ENCODE data around the gene AHRR. TPM values are rescaled to one million over a fixed set of nuclear protein-coding genes. Genes with fewer than 3 reads are reported as not detected.

AHRR gene
- total RNA-seq, 2 experiments from 2014 or later: 2.2 to 3.4 TPM

DNA sequence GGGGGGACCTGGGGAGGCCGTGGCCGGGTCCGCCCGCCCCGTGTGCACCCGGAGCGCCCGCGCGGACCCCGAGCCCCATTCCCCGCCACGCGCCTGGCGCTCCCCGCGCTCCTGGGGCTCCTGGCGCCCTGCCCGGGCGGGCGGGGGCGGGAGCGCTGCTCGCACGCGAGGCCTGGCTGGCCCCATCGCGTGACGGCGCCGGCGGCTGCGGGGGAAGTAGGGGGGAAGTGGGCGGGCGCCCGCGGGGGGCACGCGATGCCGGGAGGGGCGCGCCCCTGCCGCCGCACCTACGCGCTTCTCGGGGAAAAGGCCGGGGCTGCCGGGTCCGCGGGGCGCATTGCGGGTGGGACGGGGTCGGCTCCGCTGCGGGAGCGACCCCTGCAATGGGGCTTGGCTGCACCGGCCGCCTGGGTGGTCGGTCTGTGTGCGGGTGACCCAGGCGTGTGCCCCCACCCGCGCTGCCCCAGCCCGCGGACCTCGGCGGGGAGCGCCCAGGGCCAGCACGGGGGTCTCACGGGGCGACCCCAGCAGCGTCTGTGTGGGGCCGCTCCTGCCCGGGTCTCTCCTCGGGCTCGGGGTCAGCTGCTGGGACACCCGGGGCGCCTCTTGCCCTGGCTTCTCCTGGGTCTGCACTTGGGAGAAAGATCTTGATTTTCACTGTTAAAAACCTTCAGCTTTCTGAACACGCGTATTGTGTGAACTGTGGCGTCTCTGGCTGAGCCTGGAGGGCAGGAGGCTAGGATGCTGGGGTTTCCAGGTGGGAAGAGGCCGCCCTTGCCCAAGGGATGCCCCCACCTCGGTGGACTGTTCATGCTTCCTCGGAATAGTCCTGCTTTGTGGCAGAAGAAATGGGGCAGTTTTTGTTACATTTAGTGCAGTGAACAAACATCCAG is 52.4 kb downstream of the AHRR start:
- no peak overlapping the region; the same call in 1 of the 2 replicates for H3K4me2 ChIP-seq (ENCODE audit: low read length)

DNA sequence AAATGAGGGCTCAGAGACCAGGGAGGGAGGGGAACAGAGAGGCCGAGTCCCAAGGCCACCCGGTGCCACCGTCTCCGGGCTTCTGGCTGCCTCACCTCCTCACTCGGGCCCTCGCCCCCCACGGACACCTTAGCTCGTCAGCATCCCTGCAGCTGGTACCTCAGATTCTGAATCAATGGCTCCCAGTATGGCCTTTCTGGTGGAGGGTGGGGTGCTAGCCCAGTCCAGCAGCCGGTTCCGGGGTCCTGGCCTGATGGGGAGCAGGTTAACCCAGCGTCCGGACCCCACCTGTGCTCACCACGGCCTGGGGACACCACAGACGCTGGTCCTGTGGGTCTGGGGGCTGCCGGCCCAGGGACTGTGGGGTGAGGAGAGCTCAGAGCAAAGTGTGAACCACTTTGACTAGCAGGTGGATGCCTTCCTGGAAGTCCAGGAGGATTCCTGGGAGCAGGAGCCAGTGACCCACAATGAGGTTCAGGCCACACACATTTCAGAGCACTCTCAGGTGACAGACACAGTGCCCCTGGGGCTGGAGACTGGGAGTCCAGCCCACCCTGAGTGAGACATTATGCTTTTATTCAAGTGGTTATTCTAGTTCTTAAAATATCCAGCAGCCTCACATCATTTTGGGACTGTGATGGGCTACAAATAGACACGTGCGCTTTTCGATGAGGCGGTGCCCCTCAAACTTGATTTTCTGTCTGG is 53.3 kb downstream of the AHRR start:
- no peaks in the 10 kb centered on the region for H3K36me3 ChIP-seq (ENCODE audit: insufficient read depth, low read length)
- ChIA-PET CTCF (ENCODE audit: unreplicated experiment) (no interaction called here), POLR2A (no interaction called here)
- no peaks in the 10 kb centered on the region for H4K20me1 ChIP-seq (ENCODE audit: insufficient read depth, low read length)
- intact Hi-C loops (cut with micrococcal nuclease; ENCODE audit: unreplicated experiment): no loop called here
- H3K4me3 ChIP-seq (ENCODE audit: low read depth, low read length, poor library complexity, severe bottlenecking): no peak overlapping the region
- H3K79me2 ChIP-seq (ENCODE audit: insufficient read depth, low read depth, low read length): no peaks in the 10 kb centered on the region
- no peak overlapping the region for H2AFZ ChIP-seq (ENCODE audit: low read length)
- H3K9me2 ChIP-seq (ENCODE audit: insufficient read depth, low read length): no peaks in the 10 kb centered on the region
- no peaks in the 10 kb centered on the region for H3K9me3 ChIP-seq (ENCODE audit: low read length)
- BruUV-seq (replicated peaks): no TSS peak
- no peak for TF ChIP-seq EZH2phosphoT487 (IDR thresholded peaks at IDR 0.05; ENCODE audit: borderline replicate concordance, low read depth, low read length)
- TF ChIP-seq, protein P1, sequence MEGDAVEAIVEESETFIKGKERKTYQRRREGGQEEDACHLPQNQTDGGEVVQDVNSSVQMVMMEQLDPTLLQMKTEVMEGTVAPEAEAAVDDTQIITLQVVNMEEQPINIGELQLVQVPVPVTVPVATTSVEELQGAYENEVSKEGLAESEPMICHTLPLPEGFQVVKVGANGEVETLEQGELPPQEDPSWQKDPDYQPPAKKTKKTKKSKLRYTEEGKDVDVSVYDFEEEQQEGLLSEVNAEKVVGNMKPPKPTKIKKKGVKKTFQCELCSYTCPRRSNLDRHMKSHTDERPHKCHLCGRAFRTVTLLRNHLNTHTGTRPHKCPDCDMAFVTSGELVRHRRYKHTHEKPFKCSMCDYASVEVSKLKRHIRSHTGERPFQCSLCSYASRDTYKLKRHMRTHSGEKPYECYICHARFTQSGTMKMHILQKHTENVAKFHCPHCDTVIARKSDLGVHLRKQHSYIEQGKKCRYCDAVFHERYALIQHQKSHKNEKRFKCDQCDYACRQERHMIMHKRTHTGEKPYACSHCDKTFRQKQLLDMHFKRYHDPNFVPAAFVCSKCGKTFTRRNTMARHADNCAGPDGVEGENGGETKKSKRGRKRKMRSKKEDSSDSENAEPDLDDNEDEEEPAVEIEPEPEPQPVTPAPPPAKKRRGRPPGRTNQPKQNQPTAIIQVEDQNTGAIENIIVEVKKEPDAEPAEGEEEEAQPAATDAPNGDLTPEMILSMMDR (conservative IDR thresholded peaks at IDR 0.05; ENCODE audit: low read length): no peak
- H3K27ac ChIP-seq (ENCODE audit: low read depth, low read length, poor library complexity, severe bottlenecking): no peak overlapping the region
- no peaks in the 10 kb centered on the region for H3K4me1 ChIP-seq (ENCODE audit: insufficient read depth, low read length, poor library complexity, severe bottlenecking)
- H3K4me2 ChIP-seq (ENCODE audit: low read length): no peak overlapping the region; the same call in 1 of the 2 replicates
- DNase-seq (ENCODE audit: low spot score): no peak

More for the DNA sequence above, 52.4 kb downstream of the AHRR start:
- H3K9me2 ChIP-seq (ENCODE audit: insufficient read depth, low read length): no peaks in the 10 kb centered on the region
- intact Hi-C loops (cut with micrococcal nuclease; ENCODE audit: unreplicated experiment): no loop called here
- no peak overlapping the region for H3K4me3 ChIP-seq (ENCODE audit: low read depth, low read length, poor library complexity, severe bottlenecking)
- TF ChIP-seq, protein P1 (conservative IDR thresholded peaks at IDR 0.05; ENCODE audit: low read length): no peak
- no peak for TF ChIP-seq EZH2phosphoT487 (IDR thresholded peaks at IDR 0.05; ENCODE audit: borderline replicate concordance, low read depth, low read length)
- H3K36me3 ChIP-seq (ENCODE audit: insufficient read depth, low read length): no peaks in the 10 kb centered on the region
- H3K4me1 ChIP-seq (ENCODE audit: insufficient read depth, low read length, poor library complexity, severe bottlenecking): peaks cover 7% of the 10 kb centered on the region
- no TSS peak for BruUV-seq (replicated peaks)
- POLR2A ChIA-PET: no interaction called here
- H3K27ac ChIP-seq (ENCODE audit: low read depth, low read length, poor library complexity, severe bottlenecking): no peak overlapping the region
- H3K79me2 ChIP-seq (ENCODE audit: insufficient read depth, low read depth, low read length): no peaks in the 10 kb centered on the region
- DNase-seq (ENCODE audit: low spot score): no peak
- H4K20me1 ChIP-seq (ENCODE audit: insufficient read depth, low read length): no peaks in the 10 kb centered on the region
- no peaks in the 10 kb centered on the region for H3K9me3 ChIP-seq (ENCODE audit: low read length)
- no peak overlapping the region for H2AFZ ChIP-seq (ENCODE audit: low read length)
- CTCF ChIA-PET (ENCODE audit: unreplicated experiment): no interaction called here

All from OCI-LY7 (cell line).